Activated CD8-positive, alpha-beta memory T cell treated with anti-CD3 and anti-CD28 coated beads for 48 hours (primary cell): ENCODE measurements around the gene ADGRB3.
"Not testable (repeated sequence)": the region's sequence is repeated elsewhere in the genome, so short reads cannot be mapped to it uniquely, and the experiment has no call there.

ENCODE experiments used
- DNase-seq, 3 experiments: peaks; one replicate each; pipeline ENCODE4 v3.0.0-alpha.2; 2020; ENCODE audit warnings: low read depth in 2 of 3, low spot score in 2 of 3

The ADGRB3 gene

GRCh38 chr6:68649669-68650068, 14.6 kb downstream of the ADGRB3 start:
- no peak for DNase-seq

- no peak for DNase-seq
Observed at GRCh38 chr6:68650142-68650541, 15.1 kb downstream of the ADGRB3 start.

GRCh38 chr6:68651011-68651985, 16.2 kb downstream of the ADGRB3 start:
- no peak for DNase-seq

GRCh38 chr6:68652117-68652536, 17.0 kb downstream of the ADGRB3 start:
- no peak for DNase-seq

GRCh38 chr6:68653074-68653705, 18.1 kb downstream of the ADGRB3 start:
- no peak for DNase-seq

- DNase-seq = no peak
Observed at GRCh38 chr6:68653706-68654089, 18.6 kb downstream of the ADGRB3 start.

GRCh38 chr6:68654134-68654533, 19.1 kb downstream of the ADGRB3 start:
- no peak for DNase-seq

GRCh38 chr6:68655028-68655427, 19.9 kb downstream of the ADGRB3 start:
- no peak for DNase-seq

- DNase-seq = no peak
Observed at GRCh38 chr6:68657374-68658139, 22.5 kb downstream of the ADGRB3 start.

GRCh38 chr6:68658338-68658737, 23.3 kb downstream of the ADGRB3 start:
- no peak for DNase-seq

- DNase-seq = no peak
Observed at GRCh38 chr6:68673255-68673654, 38.2 kb downstream of the ADGRB3 start.

GRCh38 chr6:68675548-68675947, 40.5 kb downstream of the ADGRB3 start:
- no peak for DNase-seq

- DNase-seq = not testable (repeated sequence)
Observed at GRCh38 chr6:68676094-68676493, 41.0 kb downstream of the ADGRB3 start.

- DNase-seq = no peak
Observed at GRCh38 chr6:68677058-68677457, 42.0 kb downstream of the ADGRB3 start.

- DNase-seq = no peak
Observed at GRCh38 chr6:68679399-68679798, 44.3 kb downstream of the ADGRB3 start.

- no peak for DNase-seq
Observed at GRCh38 chr6:68680264-68680663, 45.2 kb downstream of the ADGRB3 start.

- no peak for DNase-seq
Observed at GRCh38 chr6:68689910-68690309, 54.8 kb downstream of the ADGRB3 start.

GRCh38 chr6:68691120-68691519, 56.0 kb downstream of the ADGRB3 start:
- no peak for DNase-seq

GRCh38 chr6:68693271-68693670, 58.2 kb downstream of the ADGRB3 start:
- no peak for DNase-seq

- DNase-seq = no peak
Observed at GRCh38 chr6:68695403-68695802, 60.3 kb downstream of the ADGRB3 start.

GRCh38 chr6:68695838-68696237, 60.8 kb downstream of the ADGRB3 start:
- no peak for DNase-seq

- no peak for DNase-seq
Observed at GRCh38 chr6:68697394-68697793, 62.3 kb downstream of the ADGRB3 start.
